ENCODE data around the gene SORCS2. TPM values are rescaled to one million over a fixed set of nuclear protein-coding genes. Genes with fewer than 3 reads are reported as not detected.

The SORCS2 gene
- total RNA-seq, 1 experiment from 2014 or later, result 0.06 TPM

- no TSS peak for BruUV-seq (replicated peaks)
- CTCF ChIA-PET, result no interaction called here
- TF ChIP-seq EZH2 (IDR thresholded peaks at IDR 0.05; ENCODE audit: borderline replicate concordance, low read depth, low read length, poor library complexity, severe bottlenecking), result no peak
- TF ChIP-seq CTCF (conservative IDR thresholded peaks at IDR 0.05; ENCODE audit: low read depth, low read length), result no peak
Measured at GRCh38 chr4:7745301-7745885, 553.1 kb downstream of the SORCS2 start.

GRCh38 chr4:7746351-7747061 is 554.2 kb downstream of the SORCS2 start:
- Histone ChIP-seq H3K4me3 (ENCODE audit: low read depth, low read length, poor library complexity, severe bottlenecking) (no peak overlapping the region), H3K9me3 (ENCODE audit: low read depth, low read length, poor library complexity, severe bottlenecking) (no peaks in the 10 kb centered on the region), H3K36me3 (ENCODE audit: insufficient read depth, low read length, poor library complexity, severe bottlenecking) (no peaks in the 10 kb centered on the region), H3K27ac (ENCODE audit: low read depth, low read length, poor library complexity, severe bottlenecking) (no peak overlapping the region), H3K27me3 (replicated peaks; ENCODE audit: insufficient read depth, low read depth, low read length, poor library complexity) (no peaks in the 10 kb centered on the region), H3K4me1 (ENCODE audit: insufficient read depth, low read length, poor library complexity, severe bottlenecking) (no peaks in the 10 kb centered on the region)
- no peak for TF ChIP-seq CTCF (conservative IDR thresholded peaks at IDR 0.05; ENCODE audit: low read depth, low read length)
- no peak for TF ChIP-seq EZH2 (IDR thresholded peaks at IDR 0.05; ENCODE audit: borderline replicate concordance, low read depth, low read length, poor library complexity, severe bottlenecking)
- ChIA-PET CTCF (interaction anchor here (0.6 kb wide), 1 partner anchor 218 kb away, joined by 5 read pairs; no protein-coding TSS in a partner anchor), POLR2A (ENCODE audit: low non-redundant PET) (no interaction called here)
- intact Hi-C loops (cut with micrococcal nuclease; ENCODE audit: unreplicated experiment), result no loop called here
- no peak for DNase-seq (ENCODE audit: low spot score)
- BruUV-seq (replicated peaks), result no TSS peak

More at GRCh38 chr4:7745301-7745885, 553.1 kb downstream of the SORCS2 start:
- intact Hi-C loops (cut with micrococcal nuclease; ENCODE audit: unreplicated experiment), result no loop called here
- no peak overlapping the region for H3K27ac ChIP-seq (ENCODE audit: low read depth, low read length, poor library complexity, severe bottlenecking)
- no peaks in the 10 kb centered on the region for H3K36me3 ChIP-seq (ENCODE audit: insufficient read depth, low read length, poor library complexity, severe bottlenecking)
- H3K4me3 ChIP-seq (ENCODE audit: low read depth, low read length, poor library complexity, severe bottlenecking), result no peak overlapping the region
- no peaks in the 10 kb centered on the region for H3K9me3 ChIP-seq (ENCODE audit: low read depth, low read length, poor library complexity, severe bottlenecking)
- DNase-seq (ENCODE audit: low spot score), result no peak
- H3K27me3 ChIP-seq (replicated peaks; ENCODE audit: insufficient read depth, low read depth, low read length, poor library complexity), result no peaks in the 10 kb centered on the region
- POLR2A ChIA-PET (ENCODE audit: low non-redundant PET), result no interaction called here
- H3K4me1 ChIP-seq (ENCODE audit: insufficient read depth, low read length, poor library complexity, severe bottlenecking), result no peaks in the 10 kb centered on the region

GRCh38 chr4:7747062-7747385 is 554.7 kb downstream of the SORCS2 start:
- DNase-seq (ENCODE audit: low spot score), result no peak
- Histone ChIP-seq H3K4me3 (ENCODE audit: low read depth, low read length, poor library complexity, severe bottlenecking) (no peak overlapping the region), H3K4me1 (ENCODE audit: insufficient read depth, low read length, poor library complexity, severe bottlenecking) (no peaks in the 10 kb centered on the region), H3K36me3 (ENCODE audit: insufficient read depth, low read length, poor library complexity, severe bottlenecking) (no peaks in the 10 kb centered on the region), H3K9me3 (ENCODE audit: low read depth, low read length, poor library complexity, severe bottlenecking) (no peaks in the 10 kb centered on the region), H3K27me3 (replicated peaks; ENCODE audit: insufficient read depth, low read depth, low read length, poor library complexity) (no peaks in the 10 kb centered on the region), H3K27ac (ENCODE audit: low read depth, low read length, poor library complexity, severe bottlenecking) (no peak overlapping the region)
- no TSS peak for BruUV-seq (replicated peaks)
- TF ChIP-seq EZH2 (IDR thresholded peaks at IDR 0.05; ENCODE audit: borderline replicate concordance, low read depth, low read length, poor library complexity, severe bottlenecking), result no peak
- TF ChIP-seq CTCF (conservative IDR thresholded peaks at IDR 0.05; ENCODE audit: low read depth, low read length), result no peak
- ChIA-PET CTCF (interaction anchor here (0.6 kb wide), 1 partner anchor 218 kb away, joined by 5 read pairs; no protein-coding TSS in a partner anchor), POLR2A (ENCODE audit: low non-redundant PET) (no interaction called here)
- intact Hi-C loops (cut with micrococcal nuclease; ENCODE audit: unreplicated experiment), result no loop called here

Data from A673 (cell line).